CD4-positive, alpha-beta T cell treated with Interleukin-15 for 1 hour (primary cell): ENCODE data around the gene TMEM106C.

ENCODE experiments used
- DNase-seq: peaks from one replicate; pipeline ENCODE4 v3.0.0-alpha.2; 2020

Gene TMEM106C, protein sequence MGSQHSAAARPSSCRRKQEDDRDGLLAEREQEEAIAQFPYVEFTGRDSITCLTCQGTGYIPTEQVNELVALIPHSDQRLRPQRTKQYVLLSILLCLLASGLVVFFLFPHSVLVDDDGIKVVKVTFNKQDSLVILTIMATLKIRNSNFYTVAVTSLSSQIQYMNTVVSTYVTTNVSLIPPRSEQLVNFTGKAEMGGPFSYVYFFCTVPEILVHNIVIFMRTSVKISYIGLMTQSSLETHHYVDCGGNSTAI

DNA sequence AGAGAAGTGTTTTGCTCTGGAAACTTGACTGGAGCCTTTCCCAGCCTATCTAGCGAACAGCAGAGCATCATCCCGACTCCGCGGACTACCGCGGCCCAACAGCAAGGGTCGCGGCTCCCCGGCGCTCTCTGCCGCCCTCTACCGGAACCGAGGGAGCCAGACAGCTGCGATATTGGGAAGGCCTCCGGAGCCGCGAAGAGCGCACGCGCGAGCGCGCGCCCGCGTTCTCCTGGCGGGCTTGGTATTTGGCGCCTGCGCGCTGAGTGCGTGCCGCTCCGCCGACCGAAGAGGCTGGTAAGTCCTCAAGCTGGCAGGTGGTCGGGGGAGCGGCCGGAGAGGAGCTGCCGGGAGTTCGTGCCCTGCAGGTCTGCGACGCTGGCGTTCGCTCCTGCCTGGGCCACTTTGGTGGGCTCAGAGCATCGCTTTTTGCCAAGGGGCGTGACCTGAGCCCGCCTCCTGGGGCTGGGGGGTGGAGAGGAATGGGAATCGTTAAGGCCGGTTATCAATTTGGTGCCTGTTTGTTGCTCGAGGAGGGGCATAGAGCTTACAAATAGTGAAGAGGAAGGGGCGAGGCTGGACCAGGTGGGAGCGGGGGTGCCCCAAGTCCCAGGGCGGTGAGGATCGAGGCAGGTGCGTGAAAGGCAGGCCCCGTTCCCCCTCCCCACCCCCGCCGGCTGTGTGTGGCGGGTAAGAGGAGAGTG is at the start of gene TMEM106C:
TSS of gene TMEM106C (plus strand) at position 257 of the 701 bp plus-strand sequence. CDS start 641 bp downstream, outside the sequence.
- DNase-seq: peak; percentile 94

DNA sequence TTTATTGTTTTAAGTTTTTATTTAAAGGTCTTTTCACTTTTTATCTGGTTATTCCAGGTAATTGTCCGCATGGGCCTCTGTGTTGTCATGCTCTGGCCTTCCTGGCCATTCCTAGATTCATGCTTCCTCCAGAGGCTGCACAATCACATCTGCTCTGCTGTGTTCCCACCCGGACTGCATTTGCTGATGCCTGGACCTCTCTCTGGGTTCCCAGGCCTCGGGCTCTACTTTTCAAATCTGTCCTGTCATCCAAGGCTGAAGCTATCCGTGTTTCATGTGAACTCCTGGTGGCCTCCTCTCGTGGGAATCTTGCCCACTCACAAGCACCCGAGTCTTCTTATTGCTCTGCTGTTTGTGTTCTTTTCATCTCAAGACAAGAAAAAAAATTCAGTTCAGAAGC is 42.5 kb upstream of the TMEM106C start:
- no peak for DNase-seq

DNA sequence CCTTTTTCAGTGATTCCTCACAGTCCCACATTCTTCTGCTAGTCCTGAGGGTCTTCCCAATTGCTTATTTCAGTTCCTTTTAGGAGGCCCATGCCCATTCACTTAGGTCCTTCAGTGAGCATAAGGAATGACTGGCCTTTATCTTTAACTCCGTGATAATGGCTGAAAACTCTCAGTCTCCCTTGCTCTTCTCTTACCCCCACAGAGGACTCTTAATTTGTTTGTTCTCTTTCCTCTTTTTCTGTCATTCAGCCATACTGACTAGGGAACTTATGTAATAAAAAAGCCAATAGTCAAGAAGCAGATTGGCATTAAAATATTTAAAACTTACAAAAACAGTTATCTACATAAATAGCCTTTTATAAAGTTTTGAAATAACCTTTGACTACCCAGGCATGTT is 41.5 kb upstream of the TMEM106C start:
- DNase-seq: no peak

DNA sequence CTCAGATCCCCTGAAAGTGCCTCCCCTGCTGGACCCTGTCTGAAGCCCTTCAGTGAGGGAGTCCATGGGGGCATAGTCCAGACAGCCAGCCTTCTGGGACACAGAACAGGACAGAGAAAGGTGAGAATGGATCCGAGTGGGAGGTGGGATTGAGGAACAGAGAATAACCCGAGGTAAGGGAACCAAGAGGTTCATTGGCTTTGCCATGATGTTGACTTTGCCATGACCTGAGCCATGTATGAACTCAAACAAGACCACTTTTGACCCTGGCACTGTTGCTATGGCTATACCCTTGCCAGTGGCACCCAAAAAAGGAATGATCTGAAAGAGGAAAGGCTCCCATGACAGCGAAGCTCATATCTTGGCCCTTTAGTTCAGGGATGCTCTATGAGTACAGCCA is 36.0 kb upstream of the TMEM106C start:
- DNase-seq: no peak

DNA sequence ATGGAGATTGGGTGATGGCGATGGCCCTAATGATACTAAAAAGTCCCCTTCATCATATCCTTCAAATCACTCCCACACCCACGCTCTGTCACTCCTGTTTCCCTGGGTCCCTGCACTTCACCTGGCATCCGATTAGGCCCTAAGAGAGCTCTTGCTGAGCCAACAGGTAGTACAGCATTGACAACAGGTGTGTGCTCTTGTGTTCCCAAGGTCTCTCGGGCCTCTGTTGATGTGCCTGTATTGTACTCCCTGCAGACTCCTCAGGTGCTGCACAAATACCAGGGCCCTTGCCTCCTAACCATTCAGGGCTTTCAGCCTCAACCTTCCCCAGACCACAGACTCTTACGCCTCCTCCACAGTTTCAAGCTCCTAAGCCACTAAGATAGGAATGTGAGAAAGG is 32.8 kb upstream of the TMEM106C start:
- no peak for DNase-seq

DNA sequence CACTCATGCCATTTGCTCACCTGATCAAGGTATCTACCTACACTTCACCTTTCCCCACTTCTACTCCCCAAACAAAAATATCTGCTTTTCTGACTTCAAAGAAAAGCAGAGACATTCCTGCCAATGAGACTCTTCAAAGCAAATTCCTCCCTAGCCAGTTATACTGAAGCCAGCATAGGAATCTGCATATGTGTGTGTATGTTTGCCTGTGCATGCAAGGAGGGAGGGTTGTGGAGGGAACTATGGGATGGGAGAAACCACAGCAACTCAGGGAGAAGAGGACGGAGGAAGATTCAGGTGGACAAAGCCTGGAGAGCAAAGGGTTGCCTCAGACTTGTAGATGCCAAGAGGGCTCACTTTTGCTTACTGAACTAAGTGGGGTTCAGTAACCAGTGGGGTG is 32.2 kb upstream of the TMEM106C start:
- no peak for DNase-seq

DNA sequence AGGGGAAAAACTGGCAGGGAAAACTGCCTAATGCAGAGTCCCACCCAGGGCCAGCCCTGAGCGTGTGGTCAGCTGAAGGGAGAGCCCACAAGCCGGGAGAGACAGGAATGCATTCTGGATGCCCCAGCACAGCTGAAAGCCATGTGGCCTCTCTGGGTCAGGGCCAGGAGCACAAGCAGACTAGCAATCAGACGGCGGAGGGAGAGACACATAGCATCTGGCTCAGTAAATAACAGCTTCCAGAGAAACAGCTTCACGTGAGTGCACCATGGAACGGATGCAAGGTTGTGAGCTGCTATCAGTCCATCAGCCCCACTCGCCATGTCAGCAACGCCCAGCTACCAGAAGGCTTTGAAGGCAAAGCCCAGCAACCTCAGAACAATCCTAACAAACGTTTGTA is 28.2 kb upstream of the TMEM106C start:
- DNase-seq: no peak

DNA sequence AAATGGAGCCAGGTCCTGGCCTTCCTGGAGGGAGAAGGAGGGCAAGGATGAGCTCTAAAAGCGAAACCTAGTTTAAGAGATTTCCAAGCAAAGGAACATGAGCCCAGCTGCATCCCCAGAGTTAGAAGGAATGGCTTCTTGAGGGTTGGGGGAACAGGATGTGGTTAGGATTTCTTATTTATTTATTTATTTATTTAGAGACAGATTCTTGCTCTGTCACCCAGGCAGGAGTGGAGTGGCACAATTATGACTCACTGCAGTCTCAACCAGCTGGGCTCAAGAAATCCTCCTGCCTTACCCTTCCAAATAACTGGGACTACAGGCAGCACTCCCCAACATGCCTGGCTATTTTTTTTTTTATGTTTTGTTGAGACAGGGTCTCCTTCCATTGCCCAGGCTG is 25.3 kb upstream of the TMEM106C start:
- DNase-seq: no peak

DNA sequence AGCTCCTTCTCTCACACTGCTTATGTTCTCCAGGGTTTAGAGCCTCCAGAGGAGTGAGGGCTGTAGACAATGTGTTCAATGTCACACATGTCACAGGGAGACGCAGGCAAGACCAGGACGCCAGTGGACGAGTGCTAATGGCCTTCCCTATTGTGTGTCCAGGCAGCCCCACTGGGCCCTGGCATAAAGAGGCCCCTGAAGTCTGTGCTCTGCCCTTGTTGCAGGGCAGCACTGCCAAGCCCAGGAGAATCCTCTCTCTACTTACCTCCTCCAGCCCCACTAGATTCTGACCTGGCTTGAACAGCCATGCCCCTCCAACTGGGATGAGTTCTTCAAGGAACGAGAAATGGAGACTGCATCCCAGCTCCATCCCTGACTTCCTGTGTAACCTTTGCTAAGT is 24.8 kb upstream of the TMEM106C start:
- no peak for DNase-seq

DNA sequence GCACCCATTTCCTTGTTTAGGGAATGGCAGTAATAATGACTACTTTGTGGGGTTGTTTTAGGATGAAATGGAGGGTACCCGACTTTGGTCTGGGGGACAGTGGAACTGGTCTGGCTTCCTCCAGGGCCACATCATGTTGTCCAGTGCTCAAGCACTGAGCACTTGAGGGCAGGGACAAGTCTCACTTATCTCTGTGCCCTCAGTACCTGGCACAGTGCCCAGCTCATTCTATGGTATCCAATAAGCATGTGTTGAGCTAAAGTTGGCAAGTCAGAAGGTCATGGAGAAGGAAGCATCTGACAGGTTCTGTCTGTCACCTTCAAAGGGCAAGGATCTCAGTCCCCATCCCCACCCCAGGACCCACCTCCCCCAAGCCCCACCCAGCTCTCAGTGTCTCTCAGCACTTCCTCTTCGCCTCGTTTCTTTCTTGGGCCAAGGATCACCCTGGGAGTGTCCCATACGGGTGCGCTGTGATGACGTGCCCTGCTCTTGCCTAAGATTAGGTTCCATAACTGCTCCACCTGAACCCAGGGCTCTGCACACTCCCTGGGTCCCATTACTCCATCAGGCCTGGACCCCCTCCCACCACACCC is 24.3 kb upstream of the TMEM106C start:
- no peak for DNase-seq

DNA sequence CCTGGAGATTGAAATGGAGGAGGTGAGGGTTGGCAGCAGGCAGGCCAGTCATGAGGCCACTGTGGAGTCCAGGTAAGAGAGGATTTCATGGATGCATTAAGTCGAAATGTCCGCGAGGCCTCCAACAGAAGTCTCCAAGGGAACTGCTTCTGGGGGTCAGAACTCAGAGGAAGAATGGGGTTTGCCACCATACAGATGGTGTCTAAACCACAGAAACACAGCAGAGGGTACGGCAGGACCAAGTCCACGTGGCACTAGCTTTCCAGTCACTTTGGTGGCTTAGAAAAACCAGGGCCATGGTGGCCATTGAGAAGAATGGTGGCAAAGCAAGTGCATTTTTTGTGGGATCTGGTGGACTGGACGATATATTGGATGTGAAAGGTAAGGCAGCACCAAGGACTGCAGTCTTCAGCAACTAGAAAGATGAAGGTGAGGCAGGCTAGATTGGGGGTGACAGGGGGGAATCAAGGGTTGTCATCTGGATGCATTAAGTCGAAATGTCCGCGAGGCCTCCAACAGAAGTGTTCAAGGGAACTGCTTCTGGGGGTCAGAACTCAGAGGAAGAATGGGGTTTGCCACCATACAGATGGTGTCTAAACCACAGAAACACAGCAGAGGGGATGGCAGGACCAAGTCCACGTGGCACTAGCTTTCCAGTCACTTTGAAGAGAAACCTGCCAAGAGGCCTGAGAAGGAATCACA is 22.5 kb upstream of the TMEM106C start:
- no peak for DNase-seq

DNA sequence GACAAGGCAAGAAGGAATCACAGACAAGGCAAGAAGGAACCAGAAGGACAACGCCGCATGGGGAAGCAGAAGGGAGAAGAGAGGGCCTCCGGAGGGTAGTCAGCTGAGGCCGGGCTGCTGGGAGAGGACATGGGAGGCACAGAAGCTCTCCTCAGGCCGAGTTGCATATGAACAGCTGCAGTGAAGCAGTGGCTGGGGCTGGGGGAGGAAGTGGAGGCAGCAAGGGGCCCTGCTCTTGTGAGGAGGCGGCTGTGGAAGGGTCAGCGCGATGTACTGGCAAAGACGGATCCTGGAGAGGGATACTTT is 22.0 kb upstream of the TMEM106C start:
- no peak for DNase-seq

DNA sequence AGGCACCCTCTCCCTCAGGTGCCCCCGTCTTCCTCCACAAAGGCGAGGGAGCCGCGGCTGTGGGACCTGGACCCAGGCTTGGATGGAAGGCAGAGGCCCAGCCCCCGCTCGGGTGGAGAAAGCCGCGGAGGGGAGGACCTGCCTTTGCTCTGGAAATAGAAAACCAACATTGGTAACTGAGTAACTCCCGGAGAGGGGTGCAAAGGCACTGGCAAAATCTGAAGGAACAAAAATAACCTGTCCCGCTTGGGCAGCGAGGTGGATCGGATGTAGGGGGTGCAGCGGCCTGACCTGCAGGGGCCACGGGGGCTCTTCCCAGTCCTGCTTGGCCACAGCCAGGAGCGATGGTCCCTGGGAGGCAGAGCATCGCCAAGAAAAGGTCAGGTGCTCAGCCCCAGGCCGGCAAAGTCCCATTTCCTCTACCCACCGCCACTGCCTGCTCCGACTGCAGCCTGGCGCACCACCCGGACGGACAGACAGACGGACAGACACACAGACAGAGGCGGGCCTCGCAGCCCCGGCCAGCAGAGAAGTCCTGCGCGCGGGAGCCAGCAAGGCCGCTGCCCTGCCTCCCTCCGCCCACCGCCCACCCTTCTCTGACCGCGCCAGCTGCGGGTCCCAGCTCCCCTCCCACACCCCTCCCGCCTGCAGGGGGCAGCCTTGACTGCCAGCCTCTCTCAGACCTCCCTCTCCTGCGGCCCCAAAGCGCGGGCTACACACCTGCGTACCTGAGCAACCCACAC is 21.4 kb upstream of the TMEM106C start:
- peak; percentile 24 for DNase-seq

DNA sequence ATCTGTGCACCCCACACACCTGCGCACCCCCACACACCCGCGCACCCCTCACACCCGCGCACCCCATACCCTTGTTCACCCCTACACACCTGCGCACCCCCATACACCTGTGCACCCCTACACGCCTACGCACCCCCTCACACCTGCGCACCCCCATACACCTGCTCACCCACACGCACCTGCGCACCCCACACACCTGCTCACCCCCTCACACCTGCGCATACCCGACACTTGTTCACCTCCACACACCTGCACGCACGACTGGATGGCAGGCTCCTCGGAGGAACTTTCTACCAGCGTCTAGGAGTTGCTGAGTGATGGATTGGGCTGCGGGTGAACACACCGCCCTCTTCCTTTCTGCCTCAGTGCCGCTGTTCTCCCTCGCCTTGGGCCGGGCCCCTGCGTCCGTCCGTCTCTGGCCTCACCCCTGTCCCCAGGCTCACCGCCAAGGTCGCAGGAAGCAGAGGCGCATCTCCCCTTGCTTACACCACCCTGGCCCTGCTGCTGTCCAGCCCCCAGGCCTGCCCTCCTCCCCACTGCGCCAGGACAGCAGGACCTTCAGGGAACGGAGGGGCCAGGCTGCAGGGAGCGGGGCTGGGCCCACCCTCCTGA is 20.7 kb upstream of the TMEM106C start:
- no peak for DNase-seq

DNA sequence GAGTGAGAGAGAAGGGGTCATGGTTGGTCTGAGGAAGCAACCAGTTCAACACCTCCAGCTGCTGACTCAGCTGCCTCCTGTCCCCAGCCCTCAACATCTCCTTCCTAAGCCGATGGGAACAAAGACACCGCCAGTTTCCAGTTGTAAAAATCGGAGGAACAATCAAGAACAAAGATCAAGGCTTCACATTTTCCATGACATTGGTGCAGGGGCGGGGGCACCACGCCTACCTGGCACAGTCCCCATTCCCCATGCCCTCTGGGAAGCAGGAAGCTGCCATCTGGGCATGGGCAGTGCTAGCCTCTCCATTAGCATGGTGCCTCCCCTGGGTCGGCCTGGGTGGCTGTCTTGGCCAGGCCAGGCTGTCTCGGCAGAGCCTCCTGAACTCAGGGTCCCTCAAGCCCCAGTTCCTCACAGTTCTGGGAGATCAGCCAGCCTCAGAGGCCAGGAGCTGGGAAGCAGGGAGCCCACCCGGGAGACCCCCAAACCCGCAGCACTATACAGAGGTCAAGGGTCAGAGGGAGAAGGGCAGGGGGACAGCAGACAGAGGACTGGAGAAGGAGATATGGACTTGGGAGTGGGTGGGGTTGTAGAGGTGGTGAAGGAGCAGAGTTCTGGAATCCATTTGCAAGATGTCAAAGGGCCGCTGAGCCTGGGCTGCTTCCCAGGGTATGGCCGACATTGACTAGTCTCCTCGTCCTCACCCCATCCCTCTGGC is 19.6 kb upstream of the TMEM106C start:
- DNase-seq: no peak

DNA sequence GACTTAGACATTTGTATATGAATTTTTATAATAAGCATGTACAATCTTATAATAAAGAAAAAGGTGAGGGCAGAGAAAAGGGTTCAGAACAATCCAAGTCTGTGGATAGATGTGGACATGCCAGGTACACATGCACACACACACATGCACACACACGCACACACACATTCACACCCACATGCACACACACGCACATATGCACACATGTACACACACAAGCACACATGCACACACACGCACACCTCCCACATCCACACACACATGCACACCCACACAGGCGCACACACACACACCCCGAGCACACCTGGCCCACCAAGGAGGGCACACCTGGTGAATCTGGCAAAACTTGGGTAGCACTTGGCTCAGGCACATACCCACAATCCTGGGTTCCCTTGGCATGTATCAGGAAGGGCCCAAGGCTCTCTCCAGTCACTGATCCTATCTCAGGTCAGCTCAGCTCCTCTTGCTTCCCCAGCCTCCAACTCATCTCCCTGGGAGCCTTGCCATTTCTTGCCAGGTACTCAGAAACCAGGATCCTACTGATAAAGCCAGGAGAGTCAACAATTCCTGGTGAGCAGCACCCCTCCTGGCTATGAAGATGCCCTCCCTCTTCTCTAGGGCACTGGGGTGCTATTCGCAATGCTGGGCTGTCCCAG is 18.6 kb upstream of the TMEM106C start:
- no peak for DNase-seq

DNA sequence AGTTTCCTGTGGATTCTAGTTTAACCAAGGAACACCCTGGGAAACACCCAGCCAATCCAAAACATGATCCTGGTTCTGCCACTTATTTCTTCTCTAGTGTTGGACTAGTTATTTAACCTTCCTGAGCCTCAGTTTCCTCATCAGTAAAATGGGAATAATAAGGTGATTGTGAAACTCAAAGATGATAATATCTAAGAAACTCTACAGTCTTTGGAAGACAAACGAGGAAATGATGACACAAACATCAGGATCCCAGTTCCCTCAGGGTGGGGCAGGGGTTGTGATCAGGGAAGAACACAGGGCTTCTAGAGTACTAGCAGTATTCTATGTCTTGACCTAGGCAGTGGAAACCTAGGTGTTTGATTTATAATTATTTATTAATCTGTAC is 18.1 kb upstream of the TMEM106C start:
- DNase-seq: no peak

DNA sequence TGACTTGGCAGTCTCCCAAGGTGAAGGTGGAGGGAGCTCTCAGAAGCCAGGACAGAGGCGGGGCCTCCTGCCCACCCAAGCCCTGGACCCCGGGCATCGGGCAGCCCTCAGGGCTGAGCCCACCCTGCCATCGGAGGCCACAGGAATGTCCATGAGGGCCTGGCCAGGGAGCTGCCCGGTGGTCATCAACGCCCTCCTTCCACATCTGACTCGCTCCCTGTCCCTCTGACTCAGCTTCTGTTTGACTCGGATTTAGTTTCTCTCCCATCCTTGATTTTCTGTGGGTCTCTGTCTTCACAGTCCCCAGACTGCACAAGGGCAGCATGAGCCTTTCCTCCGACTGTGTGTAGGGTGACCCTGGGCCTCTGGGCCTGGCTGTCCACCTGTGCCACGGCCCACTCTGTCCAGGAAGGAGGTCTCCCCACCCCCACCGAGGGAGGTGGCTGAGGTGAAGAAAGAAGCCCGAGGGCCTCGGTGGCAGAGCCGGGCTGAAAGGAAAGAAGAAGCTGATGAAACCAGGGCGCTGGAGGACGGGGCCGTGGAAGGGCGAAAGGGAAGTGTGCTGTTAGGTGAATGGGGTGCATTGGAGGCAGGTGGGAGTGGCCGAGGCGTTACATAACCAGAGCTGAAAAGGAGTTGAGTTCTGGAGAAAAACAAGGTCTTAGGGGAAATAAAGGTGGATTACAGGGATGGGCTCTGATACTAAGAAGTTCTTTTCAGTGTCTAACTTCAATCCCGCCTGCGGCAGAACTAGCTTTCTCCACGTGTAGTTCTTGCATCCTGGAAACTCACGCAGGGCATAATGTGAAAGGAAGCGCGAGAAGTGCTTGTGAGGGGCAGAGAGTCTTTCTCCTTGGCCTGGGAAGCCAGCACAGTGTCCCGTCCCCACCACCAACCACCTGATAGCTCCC is 16.7 kb upstream of the TMEM106C start:
- DNase-seq: no peak

DNA sequence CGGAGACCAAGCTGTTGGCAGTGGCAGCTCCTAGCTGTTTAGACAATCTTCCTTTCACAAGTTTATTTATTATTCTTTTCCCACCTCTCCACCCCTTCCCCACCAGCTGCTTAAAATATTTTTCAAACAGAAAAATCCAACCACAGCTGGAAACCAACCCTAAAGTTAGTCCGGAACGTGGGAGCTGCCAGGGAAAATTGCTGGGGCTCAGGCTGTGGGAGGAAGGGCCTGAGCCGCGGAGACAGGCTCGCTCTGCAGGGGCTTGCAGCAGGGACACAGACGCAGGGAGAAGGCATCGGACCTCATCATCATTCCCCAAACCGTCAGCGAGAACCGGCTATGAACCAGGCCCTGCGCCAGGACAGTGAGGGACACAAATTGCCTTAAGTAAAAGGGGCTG is 16.1 kb upstream of the TMEM106C start:
- no peak for DNase-seq
